Liver (tissue), 9 donors: ENCODE results near the gene DES. TPM values are rescaled to one million over a fixed set of nuclear protein-coding genes. Genes with fewer than 3 reads are reported as not detected.

Experiments used
- DNase-seq: peaks from one replicate; pipeline ENCODE4 v3.0.0-alpha.2; 2017; ENCODE audit warnings: low spot score
- H3K27ac ChIP-seq, 2 donors: one replicate each; pipeline ENCODE4 v1.7.0; 2013; ENCODE audit warnings: inconsistent platforms in 2 of 2, low read length in 2 of 2, control low read depth in 1 of 2, low read depth in 1 of 2, mild to moderate bottlenecking in 1 of 2
- H3K27me3 ChIP-seq, 4 donors: one replicate each; pipeline versions ENCODE4 v1.6.1 to v1.7.0; 2013; ENCODE audit warnings: low read length in 3 of 4, inconsistent platforms in 1 of 4, mild to moderate bottlenecking in 1 of 4, moderate library complexity in 1 of 4; ENCODE audit not compliant: control insufficient read depth in 4 of 4, insufficient read depth in 4 of 4
- H3K36me3 ChIP-seq, 4 donors: one replicate each; pipeline versions ENCODE4 v1.6.1 to v1.7.0; 2013; ENCODE audit warnings: low read length in 3 of 4, mild to moderate bottlenecking in 3 of 4, low read depth in 1 of 4, moderate library complexity in 1 of 4; ENCODE audit not compliant: control insufficient read depth in 4 of 4, insufficient read depth in 3 of 4
- H3K4me1 ChIP-seq, 4 donors: one replicate each; pipeline versions ENCODE4 v1.6.1 to v1.7.0; 2013; ENCODE audit warnings: low read length in 3 of 4, mild to moderate bottlenecking in 3 of 4, moderate library complexity in 1 of 4; ENCODE audit not compliant: control insufficient read depth in 4 of 4, insufficient read depth in 4 of 4
- H3K4me3 ChIP-seq, 3 donors: one replicate each; pipeline versions ENCODE4 v1.6.1 to v1.7.0; 2013; ENCODE audit warnings: low read length in 3 of 3, control low read depth in 1 of 3, low read depth in 1 of 3, mild to moderate bottlenecking in 1 of 3
- H3K9ac ChIP-seq, 2 donors: one replicate each; pipeline ENCODE4 v1.7.0; 2013; ENCODE audit warnings: low read length in 2 of 2, mild to moderate bottlenecking in 2 of 2, moderate library complexity in 2 of 2, control low read depth in 1 of 2, low read depth in 1 of 2
- H3K9me3 ChIP-seq, 4 donors: one replicate each; pipeline versions ENCODE4 v1.6.1 to v1.7.0; 2013; ENCODE audit warnings: low read length in 3 of 4; ENCODE audit not compliant: control insufficient read depth in 4 of 4
- EGR1 ChIP-seq, 2 donors: IDR thresholded peaks; 2 replicates each; pipeline ENCODE4 v1.6.1; 2016 to 2018; ENCODE audit warnings: antibody characterized with exemption in 2 of 2, low read depth in 2 of 2
- FOXA1 ChIP-seq: IDR thresholded peaks from 2 replicates; pipeline ENCODE4 v1.6.1; 2016; ENCODE audit warnings: antibody characterized with exemption
- FOXA2 ChIP-seq: IDR thresholded peaks from 2 replicates; pipeline ENCODE4 v1.6.1; 2016; ENCODE audit warnings: antibody characterized with exemption
- GABPA ChIP-seq, 2 donors: IDR thresholded peaks in 1 of 2; conservative IDR thresholded peaks in 1 of 2; 2 replicates each; pipeline ENCODE4 v1.6.1; 2016; ENCODE audit warnings: antibody characterized with exemption in 2 of 2, mild to moderate bottlenecking in 1 of 2, moderate library complexity in 1 of 2
- HNF4A ChIP-seq, 2 donors: conservative IDR thresholded peaks; 2 replicates each; pipeline ENCODE4 v1.6.1; 2016; ENCODE audit warnings: antibody characterized with exemption in 2 of 2, mild to moderate bottlenecking in 2 of 2
- HNF4G ChIP-seq: IDR thresholded peaks from 2 replicates; pipeline ENCODE4 v1.6.1; 2016; ENCODE audit warnings: antibody characterized with exemption
- JUND ChIP-seq, 2 donors: IDR thresholded peaks; 2 replicates each; pipeline ENCODE4 v1.6.1; 2016; ENCODE audit warnings: antibody characterized with exemption in 2 of 2
- MAX ChIP-seq: IDR thresholded peaks from 2 replicates; pipeline ENCODE4 v1.6.1; 2016; ENCODE audit warnings: antibody characterized with exemption
- NR2F2 ChIP-seq: IDR thresholded peaks from 2 replicates; pipeline ENCODE4 v1.6.1; 2016; ENCODE audit warnings: antibody characterized with exemption
- RAD21 ChIP-seq, 2 donors: IDR thresholded peaks; 2 replicates each; pipeline ENCODE4 v1.6.1; 2016; ENCODE audit warnings: antibody characterized with exemption in 2 of 2, mild to moderate bottlenecking in 2 of 2
- REST ChIP-seq: IDR thresholded peaks from 2 replicates; pipeline ENCODE4 v1.6.1; 2016; ENCODE audit warnings: antibody characterized with exemption, mild to moderate bottlenecking
- RXRA ChIP-seq, 2 donors: IDR thresholded peaks; 2 replicates each; pipeline ENCODE4 v1.6.1; 2017 to 2018; ENCODE audit warnings: antibody characterized with exemption in 2 of 2, mild to moderate bottlenecking in 1 of 2
- SP1 ChIP-seq: IDR thresholded peaks from 2 replicates; pipeline ENCODE4 v1.6.1; 2018; ENCODE audit warnings: antibody characterized with exemption, mild to moderate bottlenecking
- YY1 ChIP-seq: IDR thresholded peaks from 2 replicates; pipeline ENCODE4 v1.6.1; 2016; ENCODE audit warnings: antibody characterized with exemption, mild to moderate bottlenecking
- WGBS: extraction: QIAGEN DNeasy Blood & Tissue Kit; methylation state at CpG from one replicate; pipeline ENCODE4 v1.1.7; 2013; 5-methylcytosine and 5-hydroxymethylcytosine counted together
- polyA plus RNA-seq, 2 donors: library from polyadenylated mRNA; stranded (reverse) in 1 of 2; unstranded in 1 of 2; fragments of 200-250 nt in 1 of 2; fragments of >200 nt in 1 of 2; fragmentation: Nextera tagmentation in 1 of 2; extraction: Ambion mirVana in 1 of 2; gene quantifications; one replicate each; pipeline versions ENCODE4 v1.2.1 to v1.2.3, GENCODE V29; 2013 to 2015
- total RNA-seq, 2 donors: library from RNA; depleted of rRNA; stranded (reverse); fragments of >200 nt; gene quantifications; one replicate each; pipeline ENCODE4 v1.2.3, GENCODE V29; 2014
- TF ChIP-seq, protein P1 (sequence below): IDR thresholded peaks from 2 replicates; pipeline ENCODE4 v1.6.1; 2016; ENCODE audit warnings: antibody characterized with exemption
- TF ChIP-seq, protein P2 (sequence below): IDR thresholded peaks from 2 replicates; pipeline ENCODE4 v1.6.1; 2016; ENCODE audit warnings: antibody characterized with exemption
- TF ChIP-seq, protein P3 (sequence below): fragments of 150-350 bp; IDR thresholded peaks from 2 replicates; pipeline ENCODE4 v1.5.1; 2017; ENCODE audit warnings: improper control_type of control experiment, low read depth, low read length; ENCODE audit not compliant: missing input control
- donor health status: healthy.
- donor health status: healthy.
- donor health status: healthy.
- donor health status: healthy.
- donor health status: healthy.

The DES gene
- total and polyA plus RNA-seq, 4 donors = 0.15 to 50.0 (median 3.2) TPM

DNA sequence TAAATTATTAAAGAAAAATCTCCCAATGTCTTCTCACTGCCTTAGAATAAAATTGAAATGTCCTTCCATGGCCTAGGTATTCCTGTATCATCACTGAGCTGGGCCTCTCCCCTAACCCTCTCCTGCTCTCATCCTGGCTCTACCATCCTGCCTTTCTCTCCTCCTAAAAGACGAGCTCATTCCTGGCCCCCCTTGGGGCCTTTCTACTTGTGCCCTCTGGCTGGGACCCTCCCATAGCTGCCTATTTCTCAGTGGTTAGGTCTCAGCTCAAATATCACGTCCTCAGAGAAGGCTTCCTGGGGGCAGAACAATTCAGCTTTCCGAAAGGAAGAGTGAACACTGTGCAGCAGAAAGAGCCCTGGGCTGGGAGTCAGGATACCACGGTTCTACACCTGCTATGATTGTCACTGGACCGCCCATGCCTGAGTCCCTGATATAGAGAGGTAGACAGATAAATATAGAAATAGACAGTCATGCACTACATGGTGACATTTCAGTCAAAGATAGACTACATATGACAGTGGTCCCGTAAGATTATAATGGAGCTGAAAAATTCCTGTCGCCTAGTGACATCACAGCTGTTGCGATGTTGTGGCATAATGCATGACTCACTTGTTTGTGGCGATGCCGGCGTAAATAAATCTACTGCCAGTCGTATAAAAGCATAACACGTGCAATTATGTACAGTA lies 39.9 kb upstream of the DES start:
- Histone ChIP-seq H3K36me3 (peaks cover 9 to 52% (median 43%) of the 10 kb centered on the region in 4 donors), H3K27me3 (no peaks in the 10 kb centered on the region), H3K9ac (no peak overlapping the region), H3K27ac (no peak overlapping the region), H3K4me3 (no peak overlapping the region), H3K4me1 (no peaks in the 10 kb centered on the region), H3K9me3 (no peaks in the 10 kb centered on the region)
- DNase-seq = no peak
- 95% methylated on average over 13 of the region's 13 CpGs for WGBS
- TF ChIP-seq YY1 (no peak), HNF4A (conservative IDR thresholded peaks at IDR 0.05) (no peak), SP1 (no peak), EGR1 (IDR thresholded peaks at IDR 0.05; ENCODE audit: low read depth in 2 of 2) (no peak), GABPA (IDR thresholded peaks at IDR 0.05 in 1 of 2, conservative IDR thresholded peaks at IDR 0.05 in 1 of 2) (no peak), RAD21 (IDR thresholded peaks at IDR 0.05) (no peak), RXRA (IDR thresholded peaks at IDR 0.05) (no peak), REST (no peak), FOXA2 (no peak), FOXA1 (no peak), MAX (no peak), HNF4G (no peak), JUND (IDR thresholded peaks at IDR 0.05) (no peak), NR2F2 (no peak)
- TF ChIP-seq, protein P1, sequence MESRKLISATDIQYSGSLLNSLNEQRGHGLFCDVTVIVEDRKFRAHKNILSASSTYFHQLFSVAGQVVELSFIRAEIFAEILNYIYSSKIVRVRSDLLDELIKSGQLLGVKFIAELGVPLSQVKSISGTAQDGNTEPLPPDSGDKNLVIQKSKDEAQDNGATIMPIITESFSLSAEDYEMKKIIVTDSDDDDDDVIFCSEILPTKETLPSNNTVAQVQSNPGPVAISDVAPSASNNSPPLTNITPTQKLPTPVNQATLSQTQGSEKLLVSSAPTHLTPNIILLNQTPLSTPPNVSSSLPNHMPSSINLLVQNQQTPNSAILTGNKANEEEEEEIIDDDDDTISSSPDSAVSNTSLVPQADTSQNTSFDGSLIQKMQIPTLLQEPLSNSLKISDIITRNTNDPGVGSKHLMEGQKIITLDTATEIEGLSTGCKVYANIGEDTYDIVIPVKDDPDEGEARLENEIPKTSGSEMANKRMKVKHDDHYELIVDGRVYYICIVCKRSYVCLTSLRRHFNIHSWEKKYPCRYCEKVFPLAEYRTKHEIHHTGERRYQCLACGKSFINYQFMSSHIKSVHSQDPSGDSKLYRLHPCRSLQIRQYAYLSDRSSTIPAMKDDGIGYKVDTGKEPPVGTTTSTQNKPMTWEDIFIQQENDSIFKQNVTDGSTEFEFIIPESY = no peak
- TF ChIP-seq, protein P2, sequence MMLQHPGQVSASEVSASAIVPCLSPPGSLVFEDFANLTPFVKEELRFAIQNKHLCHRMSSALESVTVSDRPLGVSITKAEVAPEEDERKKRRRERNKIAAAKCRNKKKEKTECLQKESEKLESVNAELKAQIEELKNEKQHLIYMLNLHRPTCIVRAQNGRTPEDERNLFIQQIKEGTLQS = no peak
- TF ChIP-seq, protein P3, sequence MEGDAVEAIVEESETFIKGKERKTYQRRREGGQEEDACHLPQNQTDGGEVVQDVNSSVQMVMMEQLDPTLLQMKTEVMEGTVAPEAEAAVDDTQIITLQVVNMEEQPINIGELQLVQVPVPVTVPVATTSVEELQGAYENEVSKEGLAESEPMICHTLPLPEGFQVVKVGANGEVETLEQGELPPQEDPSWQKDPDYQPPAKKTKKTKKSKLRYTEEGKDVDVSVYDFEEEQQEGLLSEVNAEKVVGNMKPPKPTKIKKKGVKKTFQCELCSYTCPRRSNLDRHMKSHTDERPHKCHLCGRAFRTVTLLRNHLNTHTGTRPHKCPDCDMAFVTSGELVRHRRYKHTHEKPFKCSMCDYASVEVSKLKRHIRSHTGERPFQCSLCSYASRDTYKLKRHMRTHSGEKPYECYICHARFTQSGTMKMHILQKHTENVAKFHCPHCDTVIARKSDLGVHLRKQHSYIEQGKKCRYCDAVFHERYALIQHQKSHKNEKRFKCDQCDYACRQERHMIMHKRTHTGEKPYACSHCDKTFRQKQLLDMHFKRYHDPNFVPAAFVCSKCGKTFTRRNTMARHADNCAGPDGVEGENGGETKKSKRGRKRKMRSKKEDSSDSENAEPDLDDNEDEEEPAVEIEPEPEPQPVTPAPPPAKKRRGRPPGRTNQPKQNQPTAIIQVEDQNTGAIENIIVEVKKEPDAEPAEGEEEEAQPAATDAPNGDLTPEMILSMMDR = no peak
